BE2C (cell line): ENCODE measurements around the gene ANKRD26.

Experiments
- DNase-seq: peaks from one replicate; pipeline ENCODE4 v3.0.0-alpha.2; 2020
- H3K27me3 ChIP-seq: fragments of 250-450 bp; sonication (Bioruptor Pico); 2 replicates; pipeline ENCODE4 v1.5.1; 2020; ENCODE audit warnings: mild to moderate bottlenecking
- H3K36me3 ChIP-seq: fragments of 250-450 bp; sonication (Bioruptor Pico); 2 replicates; pipeline ENCODE4 v1.5.1; 2020; ENCODE audit warnings: mild to moderate bottlenecking
- H3K4me1 ChIP-seq: fragments of 250-450 bp; sonication (Bioruptor Pico); 2 replicates; pipeline ENCODE4 v1.5.1; 2020
- H3K4me3 ChIP-seq: 2 replicates; pipeline ENCODE4 v1.5.1; 2011; ENCODE audit warnings: low read depth, low read length
- H3K9me3 ChIP-seq: fragments of 250-450 bp; sonication (Bioruptor Pico); 2 replicates; pipeline ENCODE4 v1.5.1; 2020
- TF ChIP-seq, protein P1 (sequence below): IDR thresholded peaks from 2 replicates; pipeline ENCODE4 v1.5.1; 2012; ENCODE audit warnings: mild to moderate bottlenecking, low read depth, low read length

Gene ANKRD26

DNA sequence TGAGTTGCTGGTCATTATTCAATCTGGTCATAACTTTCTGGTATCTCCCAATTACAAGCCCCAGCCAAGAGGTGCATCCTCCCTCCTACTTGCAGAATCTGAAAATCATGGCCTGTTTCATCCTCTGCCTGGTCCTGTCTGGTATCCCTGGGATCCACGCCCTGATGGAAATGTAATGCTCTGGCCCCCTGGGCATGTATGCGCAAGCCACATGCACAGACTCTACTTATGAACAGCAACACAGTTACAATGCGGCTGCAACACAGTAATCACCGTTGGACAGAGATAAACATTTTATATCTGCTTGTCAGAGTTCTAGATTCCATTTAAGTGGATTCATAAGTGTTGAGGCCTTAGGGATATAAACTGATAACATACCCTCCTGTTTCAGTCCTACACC lies 121.8 kb downstream of the ANKRD26 start:
- DNase-seq, result no peak
- Histone ChIP-seq H3K4me3 (no peak overlapping the region), H3K27me3 (no peaks in the 10 kb centered on the region), H3K4me1 (no peaks in the 10 kb centered on the region), H3K9me3 (no peaks in the 10 kb centered on the region), H3K36me3 (no peaks in the 10 kb centered on the region)
- TF ChIP-seq, protein P1, sequence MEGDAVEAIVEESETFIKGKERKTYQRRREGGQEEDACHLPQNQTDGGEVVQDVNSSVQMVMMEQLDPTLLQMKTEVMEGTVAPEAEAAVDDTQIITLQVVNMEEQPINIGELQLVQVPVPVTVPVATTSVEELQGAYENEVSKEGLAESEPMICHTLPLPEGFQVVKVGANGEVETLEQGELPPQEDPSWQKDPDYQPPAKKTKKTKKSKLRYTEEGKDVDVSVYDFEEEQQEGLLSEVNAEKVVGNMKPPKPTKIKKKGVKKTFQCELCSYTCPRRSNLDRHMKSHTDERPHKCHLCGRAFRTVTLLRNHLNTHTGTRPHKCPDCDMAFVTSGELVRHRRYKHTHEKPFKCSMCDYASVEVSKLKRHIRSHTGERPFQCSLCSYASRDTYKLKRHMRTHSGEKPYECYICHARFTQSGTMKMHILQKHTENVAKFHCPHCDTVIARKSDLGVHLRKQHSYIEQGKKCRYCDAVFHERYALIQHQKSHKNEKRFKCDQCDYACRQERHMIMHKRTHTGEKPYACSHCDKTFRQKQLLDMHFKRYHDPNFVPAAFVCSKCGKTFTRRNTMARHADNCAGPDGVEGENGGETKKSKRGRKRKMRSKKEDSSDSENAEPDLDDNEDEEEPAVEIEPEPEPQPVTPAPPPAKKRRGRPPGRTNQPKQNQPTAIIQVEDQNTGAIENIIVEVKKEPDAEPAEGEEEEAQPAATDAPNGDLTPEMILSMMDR, result no peak

DNA sequence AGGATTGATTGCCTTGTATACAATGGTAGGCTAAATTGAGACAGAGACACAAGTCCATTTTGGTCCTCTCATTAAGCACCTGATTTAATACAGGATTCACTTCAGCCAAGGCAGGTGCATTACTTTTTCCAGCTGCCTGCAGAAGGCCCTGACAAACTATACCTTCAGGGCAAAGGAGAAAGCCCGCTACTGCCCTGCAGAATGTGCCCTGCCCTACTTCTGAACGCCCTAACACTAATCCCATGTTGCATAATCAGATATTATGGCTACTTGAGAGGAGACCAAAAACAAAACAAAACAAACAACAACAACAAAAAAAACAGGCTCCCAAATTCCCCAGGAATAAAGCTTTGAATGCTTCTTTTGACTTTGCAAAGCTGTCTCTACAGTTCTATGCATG lies 122.7 kb downstream of the ANKRD26 start:
- H3K4me1 ChIP-seq, result no peaks in the 10 kb centered on the region
- no peaks in the 10 kb centered on the region for H3K36me3 ChIP-seq
- no peaks in the 10 kb centered on the region for H3K9me3 ChIP-seq
- no peaks in the 10 kb centered on the region for H3K27me3 ChIP-seq
- H3K4me3 ChIP-seq, result no peak overlapping the region
- TF ChIP-seq, protein P1, result no peak
- no peak for DNase-seq

DNA sequence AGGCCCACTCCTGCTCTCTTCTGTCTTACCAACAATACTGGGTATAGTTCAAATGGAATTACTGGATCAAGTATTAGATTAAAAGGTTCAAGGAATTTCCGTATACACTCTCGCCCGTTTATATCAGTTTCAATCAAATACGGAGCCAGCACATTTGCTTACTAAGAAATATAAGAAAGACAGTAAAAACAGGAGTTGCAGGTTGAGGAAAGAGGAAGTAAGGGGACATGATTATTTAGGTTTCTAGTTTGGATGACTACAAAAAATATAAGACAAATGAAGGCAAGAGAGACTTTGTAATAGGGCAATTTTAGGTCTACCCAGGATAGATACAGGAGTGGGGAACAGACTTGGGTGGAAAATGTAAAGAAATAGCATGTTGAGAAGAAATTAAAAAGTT lies 129.6 kb downstream of the ANKRD26 start:
- no peaks in the 10 kb centered on the region for H3K27me3 ChIP-seq
- H3K36me3 ChIP-seq, result no peaks in the 10 kb centered on the region
- TF ChIP-seq, protein P1, result no peak
- H3K4me3 ChIP-seq, result no peak overlapping the region
- H3K9me3 ChIP-seq, result no peaks in the 10 kb centered on the region
- no peak for DNase-seq
- H3K4me1 ChIP-seq, result no peaks in the 10 kb centered on the region

DNA sequence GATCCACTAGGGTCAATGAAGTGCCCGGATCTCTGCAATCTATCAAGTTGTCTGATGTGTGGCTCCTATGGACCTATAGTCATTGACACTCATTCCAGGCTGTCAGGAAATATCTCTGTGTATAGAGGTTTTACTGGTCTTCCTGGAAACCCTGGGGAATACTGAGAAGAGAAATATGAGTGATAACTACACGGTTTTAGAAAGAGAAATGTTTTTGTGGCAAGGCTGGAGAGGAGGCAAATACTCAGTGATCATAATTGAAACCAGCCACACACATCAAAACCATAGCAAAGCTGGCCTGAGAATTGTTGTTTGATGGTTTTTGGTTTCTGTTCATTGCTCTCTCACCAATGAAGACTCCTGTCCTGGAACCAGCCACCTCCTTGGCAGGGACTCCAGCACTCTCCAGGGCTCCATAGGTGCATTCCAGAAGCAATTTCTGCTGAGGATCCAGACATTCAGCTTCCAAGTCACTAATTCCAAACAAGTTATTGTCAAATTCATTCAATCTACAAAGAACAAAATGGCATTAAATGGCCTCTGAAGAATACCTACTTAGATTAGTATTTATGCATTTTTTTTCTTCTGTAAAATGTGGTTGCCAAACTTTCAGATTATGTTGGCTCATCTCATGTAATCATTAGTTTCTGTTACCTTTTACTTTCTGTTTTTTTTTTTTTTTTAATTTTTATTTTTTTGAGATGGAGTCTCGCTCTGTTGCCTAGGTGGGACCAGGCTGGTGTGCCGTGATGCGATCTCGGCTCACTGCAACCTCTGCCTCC lies 131.0 kb downstream of the ANKRD26 start:
- no peak for DNase-seq
- no peaks in the 10 kb centered on the region for H3K9me3 ChIP-seq
- no peaks in the 10 kb centered on the region for H3K4me1 ChIP-seq
- TF ChIP-seq, protein P1, result no peak
- H3K4me3 ChIP-seq, result no peak overlapping the region
- no peaks in the 10 kb centered on the region for H3K27me3 ChIP-seq
- no peaks in the 10 kb centered on the region for H3K36me3 ChIP-seq

DNA sequence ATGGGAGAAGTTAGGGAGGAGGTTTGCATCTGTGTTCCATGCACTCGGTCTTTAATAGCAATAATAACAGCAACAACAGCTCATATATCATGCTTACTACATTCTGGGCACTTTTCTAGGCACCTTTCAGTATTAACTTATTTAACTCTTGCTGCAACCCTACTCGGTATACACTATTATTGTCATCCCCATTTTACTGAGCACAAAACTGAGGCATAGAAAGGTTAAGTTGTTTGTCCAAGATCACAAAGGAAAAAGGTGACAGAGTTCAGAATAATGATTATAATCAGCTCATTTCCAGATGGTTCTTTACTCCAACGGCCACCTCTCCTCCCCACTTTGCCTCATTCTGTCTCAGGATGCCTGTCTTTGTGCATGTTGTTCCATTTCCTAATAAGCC lies 137.5 kb downstream of the ANKRD26 start:
- TF ChIP-seq, protein P1, result no peak
- Histone ChIP-seq H3K9me3 (no peaks in the 10 kb centered on the region), H3K36me3 (no peaks in the 10 kb centered on the region), H3K4me3 (no peak overlapping the region), H3K27me3 (no peaks in the 10 kb centered on the region), H3K4me1 (no peaks in the 10 kb centered on the region)
- DNase-seq, result no peak

DNA sequence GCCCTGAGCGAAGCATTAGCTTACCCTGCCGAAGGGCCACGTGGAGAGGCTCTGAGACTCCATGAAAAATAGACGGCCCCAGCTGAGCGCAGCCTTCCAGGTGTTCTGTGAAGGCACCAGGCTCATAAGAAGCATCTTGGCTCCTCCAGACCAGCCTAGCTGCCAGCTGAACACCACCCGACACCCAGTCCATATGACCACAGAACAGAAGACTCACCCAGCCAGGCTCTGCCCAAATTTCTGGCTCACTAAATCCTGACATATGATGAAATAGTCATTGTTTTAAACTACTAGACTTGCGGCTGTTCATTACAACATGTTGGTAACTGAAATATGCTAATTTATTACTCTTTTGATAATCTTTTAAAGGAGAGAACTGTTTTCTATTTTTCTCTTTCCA lies 140.0 kb downstream of the ANKRD26 start:
- H3K9me3 ChIP-seq, result no peaks in the 10 kb centered on the region
- no peaks in the 10 kb centered on the region for H3K36me3 ChIP-seq
- H3K4me3 ChIP-seq, result no peak overlapping the region
- TF ChIP-seq, protein P1, result no peak
- no peaks in the 10 kb centered on the region for H3K27me3 ChIP-seq
- no peaks in the 10 kb centered on the region for H3K4me1 ChIP-seq
- DNase-seq, result no peak
